Activated T-helper 17 cell treated with anti-CD3 and anti-CD28 coated beads, Interleukin-2, amount 50 U/mL, for 72 hours (primary cell): ENCODE data around the gene LAMA5. TPM values are rescaled to one million over a fixed set of nuclear protein-coding genes. Genes with fewer than 3 reads are reported as not detected.

Experiments
- ATAC-seq: fragments of 150-1000 bp; cut with Tn5 transposase; replicated peaks from 2 replicates; pipeline ENCODE4 v1.10.0; 2021; ENCODE audit warnings: mild to moderate bottlenecking, moderate library complexity
- H3K27ac Mint-ChIP-seq: one replicate; pipeline ENCODE4 v1.8.0; 2022; ENCODE audit warnings: mixed read lengths
- H3K27me3 Mint-ChIP-seq: one replicate; pipeline ENCODE4 v1.8.0; 2022; ENCODE audit warnings: mixed read lengths
- H3K36me3 Mint-ChIP-seq: one replicate; pipeline ENCODE4 v1.8.0; 2022; ENCODE audit warnings: low read depth, mild to moderate bottlenecking, mixed read lengths
- H3K4me1 Mint-ChIP-seq: one replicate; pipeline ENCODE4 v1.8.0; 2022; ENCODE audit warnings: mixed read lengths
- H3K4me3 Mint-ChIP-seq: one replicate; pipeline ENCODE4 v1.8.0; 2022; ENCODE audit warnings: mild to moderate bottlenecking, mixed read lengths
- H3K9me3 Mint-ChIP-seq: one replicate; pipeline ENCODE4 v1.8.0; 2022; ENCODE audit warnings: mixed read lengths
- total RNA-seq, 2 donors: library from RNA; stranded (reverse); gene quantifications; one replicate each; pipeline ENCODE4 v1.2.3, GENCODE V29; 2022

The LAMA5 gene
- total RNA-seq, 2 donors from 2014 or later, result 0.29 to 0.39 TPM

DNA sequence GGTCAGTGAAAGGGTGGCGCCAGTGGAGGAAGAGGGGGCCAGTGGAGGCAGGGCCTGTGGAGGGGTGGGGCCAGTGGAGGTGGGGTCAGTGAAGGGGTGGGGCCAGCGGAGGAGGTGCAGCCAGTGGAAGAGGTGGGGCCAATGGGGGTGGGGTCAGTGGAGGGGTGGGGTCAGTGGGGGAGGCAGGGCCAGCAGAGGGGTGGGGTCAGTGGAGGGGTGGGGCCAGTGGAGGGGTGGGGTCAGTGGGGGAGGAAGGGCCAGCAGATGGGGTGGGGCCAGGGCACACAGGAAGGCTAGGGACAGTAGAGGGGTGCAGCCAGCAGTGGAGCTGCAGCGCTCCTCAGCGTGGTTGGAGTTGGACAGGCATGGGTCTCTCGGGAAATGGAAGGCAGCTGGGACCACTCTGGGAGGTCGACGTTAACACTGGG is 45.6 kb downstream of the LAMA5 start:
- no peak overlapping the region for H3K27ac Mint-ChIP-seq
- no peaks in the 10 kb centered on the region for H3K9me3 Mint-ChIP-seq
- no peaks in the 10 kb centered on the region for H3K36me3 Mint-ChIP-seq
- no peak overlapping the region for H3K4me3 Mint-ChIP-seq
- ATAC-seq, result peak; percentile 40
- H3K4me1 Mint-ChIP-seq, result no peaks in the 10 kb centered on the region
- no peaks in the 10 kb centered on the region for H3K27me3 Mint-ChIP-seq

DNA sequence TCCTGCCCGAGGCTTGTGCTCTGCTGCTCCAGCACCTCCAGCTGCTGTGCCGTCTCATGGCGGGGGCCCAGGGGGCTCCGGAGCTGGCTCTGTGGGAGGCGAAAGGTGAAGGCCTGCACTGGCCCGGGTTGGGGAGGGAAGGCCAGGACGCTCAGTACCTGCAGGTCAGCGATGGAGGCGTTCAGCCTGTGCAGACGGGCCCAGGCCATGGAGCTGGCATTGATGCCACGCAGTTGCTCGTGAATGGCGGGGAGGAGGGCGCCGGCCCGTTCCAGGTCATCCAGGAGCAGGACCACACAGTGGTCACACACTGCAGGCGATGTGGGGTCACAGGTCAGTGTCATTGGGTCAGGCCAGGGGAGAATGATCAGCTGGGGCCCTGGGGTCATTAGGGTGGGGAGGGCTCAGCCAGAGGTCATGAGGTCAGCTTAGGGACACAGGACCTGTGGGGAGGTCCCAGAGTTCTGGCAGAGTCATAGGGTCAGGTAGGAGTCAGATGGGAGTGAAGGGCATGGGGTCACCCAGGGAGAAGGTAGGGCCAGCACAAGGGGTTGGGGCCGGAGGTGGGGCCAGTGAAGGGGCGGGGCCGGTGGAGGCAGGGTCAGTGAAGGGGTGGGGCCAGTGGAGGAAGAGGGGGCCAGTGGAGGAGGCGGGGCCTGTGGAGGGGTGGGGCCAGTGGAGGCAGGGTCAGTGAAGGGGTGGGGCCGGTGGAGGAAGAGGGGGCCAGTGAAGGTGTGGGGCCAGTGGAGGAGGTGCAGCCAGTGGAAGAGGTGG is 46.3 kb downstream of the LAMA5 start:
- Mint-ChIP-seq H3K4me1 (no peaks in the 10 kb centered on the region), H3K9me3 (no peaks in the 10 kb centered on the region), H3K36me3 (no peaks in the 10 kb centered on the region), H3K4me3 (no peak overlapping the region), H3K27ac (no peak overlapping the region), H3K27me3 (no peaks in the 10 kb centered on the region)
- peak; percentile 12 for ATAC-seq

DNA sequence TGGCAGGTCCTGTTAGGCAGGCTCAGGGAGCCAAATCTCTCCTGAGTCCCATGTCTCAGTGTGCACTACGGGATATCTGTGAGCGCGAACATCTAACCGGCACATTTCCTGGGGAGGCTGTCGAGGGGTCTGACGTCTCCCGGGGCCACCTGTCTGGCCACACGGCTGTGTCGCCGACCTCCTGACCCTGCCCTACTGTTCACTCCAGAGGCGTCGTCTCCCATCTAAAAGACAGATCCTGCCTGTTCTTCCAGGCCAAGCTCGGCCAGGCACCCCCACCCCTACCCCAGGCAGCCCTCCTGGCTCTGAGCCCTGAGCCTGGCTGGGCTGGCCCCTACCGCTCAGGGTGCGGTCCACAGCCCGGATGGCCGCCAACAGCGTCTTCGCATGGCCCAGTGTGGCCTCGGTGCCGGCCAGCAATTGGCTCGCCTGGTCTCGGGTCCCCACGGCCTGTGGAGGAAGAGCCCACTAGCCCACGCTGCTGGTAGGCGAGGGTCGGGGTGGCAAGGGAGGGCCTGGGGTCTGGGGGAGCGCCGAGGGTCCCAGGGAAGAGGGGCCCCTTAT is 47.7 kb downstream of the LAMA5 start:
- Mint-ChIP-seq H3K27ac (no peak overlapping the region), H3K27me3 (no peaks in the 10 kb centered on the region), H3K4me1 (no peaks in the 10 kb centered on the region), H3K9me3 (no peaks in the 10 kb centered on the region), H3K4me3 (no peak overlapping the region), H3K36me3 (no peaks in the 10 kb centered on the region)
- no peak for ATAC-seq

DNA sequence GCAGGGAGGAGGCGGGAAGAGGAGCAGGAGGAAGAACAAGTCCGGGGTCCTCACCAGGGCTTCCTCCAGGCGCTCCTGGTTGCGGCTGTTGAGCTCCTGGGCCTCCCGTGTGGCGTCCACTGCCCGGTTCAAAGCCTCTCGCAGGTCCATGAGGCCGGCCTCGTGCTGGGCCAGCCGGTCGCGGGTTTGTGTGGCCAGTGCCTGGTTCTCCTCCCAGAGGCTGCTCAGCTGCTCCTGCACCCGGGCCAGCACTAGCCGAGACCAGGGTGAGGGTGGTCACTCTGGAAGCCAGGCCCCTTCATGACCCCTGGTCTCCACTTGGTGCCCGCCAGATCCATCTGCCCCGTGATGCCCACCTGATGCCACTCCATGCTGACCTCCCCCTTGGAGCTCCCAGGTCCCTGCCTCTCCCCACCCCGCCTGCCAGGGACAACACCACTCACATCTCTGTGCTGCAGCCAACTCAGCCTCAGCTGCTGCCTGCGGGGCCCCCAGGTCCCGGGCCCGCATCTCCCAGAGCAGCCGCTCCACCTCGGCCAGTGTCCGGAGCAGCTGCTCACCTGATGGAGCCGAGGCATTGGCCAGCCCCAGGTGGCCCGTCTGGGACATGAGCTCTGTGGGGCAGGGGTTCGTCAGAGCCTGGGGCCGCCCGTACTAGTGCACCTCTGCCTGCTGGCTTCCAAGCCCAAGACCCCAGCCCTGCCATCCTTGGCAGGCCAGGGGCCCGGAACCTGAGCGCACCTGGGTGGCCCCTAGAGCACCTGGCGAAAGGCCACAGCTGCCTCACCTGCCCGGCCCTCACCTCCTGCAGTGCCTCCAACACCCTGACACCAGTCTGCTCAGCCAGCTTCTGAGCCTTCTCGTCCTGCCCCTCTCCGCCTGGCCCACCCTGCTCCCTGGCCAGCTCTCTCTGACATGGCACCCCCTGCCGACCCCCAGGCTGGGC is 48.4 kb downstream of the LAMA5 start:
- no peaks in the 10 kb centered on the region for H3K36me3 Mint-ChIP-seq
- no peak overlapping the region for H3K4me3 Mint-ChIP-seq
- peak; percentile 32 for ATAC-seq
- no peaks in the 10 kb centered on the region for H3K27me3 Mint-ChIP-seq
- H3K4me1 Mint-ChIP-seq, result no peaks in the 10 kb centered on the region
- no peak overlapping the region for H3K27ac Mint-ChIP-seq
- no peaks in the 10 kb centered on the region for H3K9me3 Mint-ChIP-seq

DNA sequence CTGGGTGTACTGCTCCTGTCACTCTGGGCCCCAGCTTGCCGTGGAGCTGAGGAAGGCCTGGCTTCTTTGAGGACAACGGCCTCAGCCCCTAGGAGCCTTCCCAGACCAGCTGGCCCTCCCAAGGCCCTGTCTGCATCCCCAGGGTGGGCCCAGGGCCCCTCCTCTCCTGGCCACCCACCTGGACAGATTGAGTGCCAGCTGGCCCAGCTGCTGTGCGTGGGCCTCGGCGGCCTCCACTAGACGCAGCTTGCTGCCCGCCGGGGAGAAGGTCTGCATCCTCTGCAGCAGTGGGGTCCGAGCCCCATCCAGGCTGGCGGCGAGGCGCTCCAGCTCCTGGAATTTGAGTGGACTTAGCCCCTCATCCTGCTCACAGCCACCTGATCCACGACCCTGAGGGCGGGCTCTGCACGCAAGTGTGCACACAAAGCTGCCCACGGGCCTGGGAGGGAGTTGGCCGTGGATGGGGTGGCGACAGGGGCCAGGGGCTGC is 49.9 kb downstream of the LAMA5 start:
- ATAC-seq, result no peak
- Mint-ChIP-seq H3K4me1 (no peaks in the 10 kb centered on the region), H3K27me3 (no peaks in the 10 kb centered on the region), H3K9me3 (no peaks in the 10 kb centered on the region), H3K36me3 (no peaks in the 10 kb centered on the region), H3K4me3 (no peak overlapping the region), H3K27ac (no peak overlapping the region)

DNA sequence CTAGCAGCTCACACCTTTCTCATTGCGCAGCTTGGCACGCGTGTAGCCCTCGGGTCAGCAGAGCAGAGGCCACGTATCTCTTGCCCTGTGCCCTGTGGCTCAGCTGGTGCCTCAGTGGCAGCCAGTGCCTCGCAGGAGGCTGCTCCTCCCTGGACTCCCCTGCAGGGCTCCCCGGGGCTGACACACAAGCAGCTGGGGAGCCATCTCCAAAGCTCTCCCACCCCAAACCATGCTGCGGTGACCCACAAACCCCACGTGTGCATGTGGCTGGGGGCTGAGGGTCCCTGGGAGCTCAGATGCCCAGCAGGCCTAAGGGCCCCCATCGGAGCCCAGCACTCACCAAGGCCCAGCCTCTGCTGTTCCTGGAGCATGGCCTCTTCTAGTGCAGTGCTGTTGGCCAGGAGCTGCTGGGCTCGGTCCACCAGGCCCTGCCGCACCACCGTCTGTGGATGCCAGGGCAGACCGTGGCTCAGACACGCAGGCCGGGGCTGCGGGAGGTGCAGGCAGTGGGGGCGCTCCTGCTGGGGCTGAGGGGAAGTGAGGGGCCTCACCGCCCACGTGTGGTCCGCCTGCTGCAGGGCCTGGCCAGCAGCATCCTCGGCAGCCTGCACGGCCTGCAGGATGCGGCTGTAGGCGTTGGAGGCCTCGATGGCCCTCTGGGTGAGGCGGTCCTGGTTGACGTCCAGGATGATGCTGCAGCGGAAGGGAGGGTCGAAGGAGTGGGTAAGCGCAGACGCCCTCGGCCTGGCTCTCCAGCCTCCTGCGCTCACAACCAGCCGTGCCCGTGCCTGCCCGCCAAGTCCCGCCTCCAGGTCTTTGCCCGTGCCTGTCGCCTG is 50.6 kb downstream of the LAMA5 start:
- H3K9me3 Mint-ChIP-seq, result no peaks in the 10 kb centered on the region

DNA sequence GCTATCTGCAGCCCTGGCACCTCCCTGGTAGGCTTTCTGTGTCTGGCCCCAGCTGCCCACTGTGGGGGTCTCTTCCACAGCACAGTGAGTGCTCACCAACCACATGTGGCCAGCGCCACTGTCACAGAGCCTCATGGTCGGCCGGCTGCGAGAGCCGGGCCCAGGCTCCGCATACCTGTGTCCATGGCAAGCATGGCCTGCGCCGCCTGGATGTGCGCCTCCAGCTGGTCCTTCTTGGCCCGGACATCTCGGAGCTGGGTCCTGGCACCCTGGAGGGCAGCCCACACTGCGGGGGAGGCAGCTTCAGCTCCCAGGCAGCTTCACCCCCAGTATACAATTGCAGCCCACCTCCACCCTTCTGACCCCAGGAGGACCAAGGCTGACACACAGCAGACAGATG is 51.3 kb downstream of the LAMA5 start:
- H3K27me3 Mint-ChIP-seq, result no peaks in the 10 kb centered on the region
- no peak overlapping the region for H3K27ac Mint-ChIP-seq
- H3K9me3 Mint-ChIP-seq, result no peaks in the 10 kb centered on the region
- H3K4me1 Mint-ChIP-seq, result no peaks in the 10 kb centered on the region
- ATAC-seq, result no peak
- H3K36me3 Mint-ChIP-seq, result no peaks in the 10 kb centered on the region
- no peak overlapping the region for H3K4me3 Mint-ChIP-seq

More for the DNA sequence above, 50.6 kb downstream of the LAMA5 start:
- no peak overlapping the region for H3K27ac Mint-ChIP-seq
- ATAC-seq, result no peak
- no peaks in the 10 kb centered on the region for H3K4me1 Mint-ChIP-seq
- no peak overlapping the region for H3K4me3 Mint-ChIP-seq
- H3K36me3 Mint-ChIP-seq, result no peaks in the 10 kb centered on the region
- H3K27me3 Mint-ChIP-seq, result no peaks in the 10 kb centered on the region

DNA sequence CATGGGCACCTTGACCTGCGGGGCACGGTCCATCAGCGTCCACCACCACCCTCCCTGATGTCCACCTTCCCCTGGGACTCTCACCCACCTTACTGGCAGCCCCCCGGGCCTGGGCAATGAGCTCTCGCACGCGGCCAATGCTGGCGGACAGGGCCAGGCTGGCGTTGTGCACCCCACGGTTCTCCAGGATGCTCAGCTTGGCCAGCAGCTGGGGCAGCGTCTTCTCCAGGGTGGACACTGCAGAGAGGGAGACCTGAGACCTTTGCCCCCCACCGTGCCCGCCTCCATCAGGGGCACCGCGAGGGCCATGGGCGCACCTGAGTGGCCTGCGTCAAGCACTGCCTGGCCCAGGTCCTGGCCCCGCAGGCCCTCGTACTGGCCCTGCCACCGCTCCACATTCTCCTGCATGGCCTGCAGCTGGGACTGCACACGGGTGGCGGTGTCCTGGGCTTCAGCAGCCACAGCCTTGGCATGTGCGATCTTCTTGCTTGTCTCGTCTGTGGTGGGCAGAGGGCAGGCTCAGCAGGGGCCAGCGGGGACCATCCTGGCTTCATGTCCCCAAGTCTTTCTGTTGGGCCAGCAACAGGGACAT is 52.3 kb downstream of the LAMA5 start:
- H3K27ac Mint-ChIP-seq, result no peak overlapping the region
- H3K4me3 Mint-ChIP-seq, result no peak overlapping the region
- no peaks in the 10 kb centered on the region for H3K36me3 Mint-ChIP-seq
- no peak for ATAC-seq
- H3K27me3 Mint-ChIP-seq, result no peaks in the 10 kb centered on the region
- H3K4me1 Mint-ChIP-seq, result no peaks in the 10 kb centered on the region
- no peaks in the 10 kb centered on the region for H3K9me3 Mint-ChIP-seq

DNA sequence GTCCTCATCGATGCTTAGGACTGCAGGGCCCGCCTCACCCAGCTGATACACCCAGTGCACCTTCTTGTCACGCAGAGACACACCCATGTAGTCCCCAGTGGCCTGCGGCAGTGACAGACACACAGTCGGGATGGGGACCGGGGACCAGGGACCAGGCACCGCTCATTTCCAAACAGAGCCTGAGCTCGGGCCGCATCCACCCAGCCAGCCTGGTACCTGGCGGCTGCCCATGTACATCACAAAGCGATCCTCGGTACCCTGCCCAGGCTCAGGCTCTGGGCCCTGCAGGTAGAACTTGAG is 52.8 kb downstream of the LAMA5 start:
- H3K27ac Mint-ChIP-seq, result no peak overlapping the region
- no peak overlapping the region for H3K4me3 Mint-ChIP-seq
- no peaks in the 10 kb centered on the region for H3K36me3 Mint-ChIP-seq
- no peaks in the 10 kb centered on the region for H3K9me3 Mint-ChIP-seq
- H3K4me1 Mint-ChIP-seq, result no peaks in the 10 kb centered on the region
- no peaks in the 10 kb centered on the region for H3K27me3 Mint-ChIP-seq
- ATAC-seq, result no peak

DNA sequence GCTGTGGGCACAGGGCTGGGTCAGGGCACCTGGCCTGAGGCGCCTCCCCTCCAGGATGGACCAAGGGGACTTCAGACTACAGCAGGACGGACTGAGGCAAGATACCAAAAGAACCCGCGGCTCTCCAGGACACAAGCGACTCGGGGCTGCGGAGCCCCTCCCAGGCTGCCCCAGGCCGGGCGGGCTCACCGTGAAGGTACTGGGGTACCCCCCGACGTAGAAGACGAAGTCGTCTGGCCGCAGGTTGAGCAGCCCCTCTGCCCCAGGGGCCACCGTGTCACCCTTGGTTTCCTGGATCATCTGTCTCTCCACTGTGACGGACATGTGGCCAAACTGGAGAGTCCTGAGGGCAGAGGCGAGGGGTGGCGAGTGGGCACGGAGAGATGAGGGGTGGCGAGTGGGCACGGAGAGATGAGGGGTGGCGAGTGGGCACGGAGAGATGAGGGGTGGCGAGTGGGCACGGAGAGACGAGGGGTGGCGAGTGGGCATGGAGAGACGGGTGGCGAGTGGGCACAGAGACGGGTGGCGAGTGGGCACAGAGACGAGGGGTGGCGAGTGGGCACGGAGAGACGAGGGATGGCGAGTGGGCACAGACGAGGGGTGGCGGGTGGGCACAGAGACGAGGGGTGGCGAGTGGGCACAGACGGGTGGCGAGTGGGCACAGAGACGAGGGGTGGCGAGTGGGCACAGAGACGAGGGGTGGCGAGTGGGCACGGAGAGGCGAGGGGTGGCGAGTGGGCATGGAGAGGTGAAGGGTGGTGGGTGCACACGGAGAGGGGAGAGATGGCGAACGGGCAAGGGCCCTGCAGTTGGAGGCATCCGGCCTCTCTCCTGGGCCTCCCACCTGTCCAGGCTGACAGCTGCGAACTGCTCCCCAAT is 53.4 kb downstream of the LAMA5 start:
- Mint-ChIP-seq H3K27ac (no peak overlapping the region), H3K4me1 (no peaks in the 10 kb centered on the region), H3K4me3 (no peak overlapping the region), H3K9me3 (no peaks in the 10 kb centered on the region), H3K27me3 (no peaks in the 10 kb centered on the region), H3K36me3 (peaks cover 5% of the 10 kb centered on the region)
- ATAC-seq, result no peak

DNA sequence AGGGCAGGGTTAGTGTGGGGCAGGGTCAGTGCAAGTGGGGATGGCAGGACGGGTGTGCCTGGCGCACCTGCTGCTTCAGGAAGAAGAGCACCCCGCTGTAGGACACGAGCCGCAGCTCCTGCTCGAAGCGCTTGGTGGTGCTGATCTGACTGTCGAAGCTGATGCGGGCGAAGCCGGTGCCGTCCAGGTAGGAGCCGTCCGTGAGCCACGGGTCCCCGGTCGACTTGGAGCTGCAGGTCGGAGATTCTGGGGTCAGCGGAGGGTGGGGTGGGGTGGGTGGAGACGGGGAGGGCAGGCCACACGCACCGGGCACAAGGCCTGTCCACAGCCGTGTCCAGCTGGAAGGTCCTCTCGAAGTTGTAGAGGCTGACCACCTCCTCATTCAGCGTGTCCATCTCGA is 54.1 kb downstream of the LAMA5 start:
- H3K9me3 Mint-ChIP-seq, result no peaks in the 10 kb centered on the region
- ATAC-seq, result no peak
- peaks cover 12% of the 10 kb centered on the region for H3K36me3 Mint-ChIP-seq
- H3K27ac Mint-ChIP-seq, result no peak overlapping the region
- no peaks in the 10 kb centered on the region for H3K4me1 Mint-ChIP-seq
- H3K27me3 Mint-ChIP-seq, result no peaks in the 10 kb centered on the region
- no peak overlapping the region for H3K4me3 Mint-ChIP-seq

DNA sequence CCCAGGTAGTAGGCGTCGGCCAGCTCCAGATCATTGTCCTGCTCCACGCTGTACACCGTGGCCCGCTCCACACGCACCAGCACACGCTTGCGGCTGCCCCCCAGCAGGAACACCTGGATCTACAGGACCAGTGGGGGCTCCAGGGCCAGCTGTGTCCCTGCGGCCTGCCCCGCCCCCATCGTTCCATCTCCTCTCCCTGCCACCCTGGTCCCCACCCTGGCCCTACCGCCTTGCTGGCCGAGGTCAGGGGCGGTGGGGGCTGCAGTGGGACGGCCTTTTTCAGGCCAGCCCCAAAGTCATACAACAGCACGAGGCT is 54.5 kb downstream of the LAMA5 start:
- no peak for ATAC-seq
- no peak overlapping the region for H3K27ac Mint-ChIP-seq
- no peaks in the 10 kb centered on the region for H3K4me1 Mint-ChIP-seq
- no peaks in the 10 kb centered on the region for H3K27me3 Mint-ChIP-seq
- H3K36me3 Mint-ChIP-seq, result peaks cover 16% of the 10 kb centered on the region
- no peaks in the 10 kb centered on the region for H3K9me3 Mint-ChIP-seq
- H3K4me3 Mint-ChIP-seq, result no peak overlapping the region
